H1 (cell line): ENCODE data around the gene MARCHF2. TPM values are rescaled to one million over a fixed set of nuclear protein-coding genes. Genes with fewer than 3 reads are reported as not detected.

Experiments used
- CTCF ChIA-PET: fragments of 300-600 bp; sonication (Branson Sonifier 250); formaldehyde crosslinking; loops from one replicate; lab custom pipeline; 2021; ENCODE audit not compliant: partially characterized antibody; lab: Charles Lee
- POLR2A ChIA-PET: fragments of 300-600 bp; sonication (Branson Sonifier 250); formaldehyde crosslinking; loops from one replicate; lab custom pipeline; 2021; ENCODE audit warnings: inconsistent platforms; ENCODE audit not compliant: partially characterized antibody; lab: Charles Lee
- DNase-seq, 2 experiments: peaks; one replicate each; pipeline versions ENCODE4 v3.0.0 to v3.0.0-alpha.2; 2010 to 2022; ENCODE audit warnings: low spot score in 2 of 2, low read depth in 1 of 2, mixed read lengths in 1 of 2
- FAIRE-seq: peaks from 2 replicates; lab custom pipeline; 2011; peaks lifted over from hg19 to GRCh38; lab: Jason Lieb, UNC
- H2AFZ ChIP-seq: 2 replicates; pipeline ENCODE4 v1.8.1; 2012; ENCODE audit warnings: low read length, inconsistent platforms
- H2AK5ac ChIP-seq: 2 replicates; pipeline ENCODE4 v1.6.1; 2013; ENCODE audit warnings: low read depth, low read length
- H2BK120ac ChIP-seq: replicated peaks from 2 replicates; pipeline ENCODE3; 2013; ENCODE audit warnings: low read depth, low read length, inconsistent platforms
- H2BK12ac ChIP-seq: 2 replicates; pipeline ENCODE4 v1.6.1; 2013; ENCODE audit warnings: low read depth, low read length
- H2BK15ac ChIP-seq: 2 replicates; pipeline ENCODE4 v1.6.1; 2013; ENCODE audit warnings: low read length
- H2BK20ac ChIP-seq: 2 replicates; pipeline ENCODE4 v1.6.1; 2013; ENCODE audit warnings: low read length
- H2BK5ac ChIP-seq: 2 replicates; pipeline ENCODE4 v1.6.1; 2013; ENCODE audit warnings: low read depth, low read length
- H3K14ac ChIP-seq: 2 replicates; pipeline ENCODE4 v1.6.1; 2013; ENCODE audit warnings: inconsistent platforms; ENCODE audit not compliant: insufficient read length
- H3K18ac ChIP-seq: 2 replicates; pipeline ENCODE4 v1.6.1; 2013; ENCODE audit warnings: low read length; ENCODE audit errors: extremely low read depth
- H3K23ac ChIP-seq: 2 replicates; pipeline ENCODE4 v1.6.1; 2013; ENCODE audit warnings: inconsistent platforms; ENCODE audit not compliant: insufficient read length
- H3K23me2 ChIP-seq: 2 replicates; pipeline ENCODE4 v1.6.1; 2013; ENCODE audit warnings: low read depth, low read length
- H3K27ac ChIP-seq: 2 replicates; pipeline ENCODE4 v1.6.1; 2011; ENCODE audit warnings: low read depth, low read length, inconsistent platforms
- H3K27me3 ChIP-seq, 4 experiments: replicated peaks in 1 of 4; 1 replicate in 1 of 4; 2 replicates in 3 of 4; pipeline versions ENCODE4 v1.6.1 to v1.8.1; 2011 to 2013; ENCODE audit warnings: low read length in 3 of 4, mild to moderate bottlenecking in 3 of 4, inconsistent platforms in 2 of 4, mixed read lengths in 2 of 4, moderate library complexity in 1 of 4; ENCODE audit not compliant: control insufficient read depth in 3 of 4, insufficient read depth in 3 of 4; ENCODE audit errors: extremely low read depth in 1 of 4
- H3K36me3 ChIP-seq, 4 experiments: 2 replicates each; pipeline versions ENCODE4 v1.6.1 to v1.8.1; 2011 to 2013; ENCODE audit warnings: mild to moderate bottlenecking in 4 of 4, low read length in 3 of 4, moderate library complexity in 2 of 4, control low read depth in 1 of 4, inconsistent platforms in 1 of 4; ENCODE audit not compliant: insufficient read depth in 4 of 4, control insufficient read depth in 2 of 4
- H3K4ac ChIP-seq: replicated peaks from 2 replicates; pipeline ENCODE3; 2013; ENCODE audit warnings: low read length, low read depth, mixed read lengths, inconsistent platforms; ENCODE audit not compliant: insufficient read length
- H3K4me1 ChIP-seq, 4 experiments: replicated peaks in 1 of 4; 1 replicate in 1 of 4; 2 replicates in 3 of 4; pipeline versions ENCODE4 v1.6.1 to v1.8.1; 2011 to 2013; ENCODE audit warnings: low read length in 3 of 4, inconsistent platforms in 2 of 4, mixed read lengths in 1 of 4; ENCODE audit not compliant: insufficient read depth in 4 of 4, control insufficient read depth in 3 of 4
- H3K4me2 ChIP-seq, 2 experiments: 2 replicates each; pipeline versions ENCODE4 v1.6.1 to v1.8.1; 2011 to 2013; ENCODE audit warnings: low read depth in 2 of 2, low read length in 2 of 2, control low read depth in 1 of 2, inconsistent platforms in 1 of 2, mild to moderate bottlenecking in 1 of 2; ENCODE audit not compliant: insufficient read depth in 1 of 2
- H3K4me3 ChIP-seq, 4 experiments: fragments of 200-600, 300-600 bp in 1 of 4; sonication (generic), shearing (Covaris generic), sonication (Bioruptor Twin) in 1 of 4; 2 replicates each; pipeline versions ENCODE4 v1.5.1 to v1.8.1; 2011 to 2016; ENCODE audit warnings: low read length in 4 of 4, low read depth in 3 of 4, control low read depth in 2 of 4, inconsistent platforms in 2 of 4, mild to moderate bottlenecking in 2 of 4, mixed read lengths in 1 of 4, moderate library complexity in 1 of 4; ENCODE audit not compliant: insufficient read depth in 2 of 4; ENCODE audit errors: extremely low read depth in 1 of 4
- H3K56ac ChIP-seq: replicated peaks from 2 replicates; pipeline ENCODE3; 2013; ENCODE audit warnings: low read depth, mild to moderate bottlenecking, mixed read lengths, low read length, inconsistent platforms; ENCODE audit not compliant: insufficient read length
- H3K79me1 ChIP-seq: 2 replicates; pipeline ENCODE4 v1.6.1; 2013; ENCODE audit warnings: low read depth, low read length, control low read depth
- H3K79me2 ChIP-seq, 2 experiments: 2 replicates each; pipeline versions ENCODE4 v1.6.1 to v1.8.1; 2012 to 2013; ENCODE audit warnings: low read length in 2 of 2, mild to moderate bottlenecking in 2 of 2, inconsistent platforms in 1 of 2; ENCODE audit not compliant: insufficient read depth in 2 of 2, control insufficient read depth in 1 of 2
- H3K9ac ChIP-seq, 4 experiments: replicated peaks in 1 of 4; 1 replicate in 1 of 4; 2 replicates in 3 of 4; pipeline versions ENCODE4 v1.6.1 to v1.8.1; 2011 to 2013; ENCODE audit warnings: low read depth in 3 of 4, low read length in 3 of 4, control low read depth in 2 of 4, mild to moderate bottlenecking in 2 of 4, moderate library complexity in 2 of 4, inconsistent platforms in 1 of 4; ENCODE audit errors: extremely low read depth in 1 of 4
- H3K9me3 ChIP-seq, 2 experiments: 2 replicates each; pipeline versions ENCODE4 v1.6.1 to v1.8.1; 2012 to 2013; ENCODE audit warnings: mild to moderate bottlenecking in 2 of 2, moderate library complexity in 2 of 2, control low read depth in 1 of 2, inconsistent platforms in 1 of 2, low read depth in 1 of 2, low read length in 1 of 2, mixed read lengths in 1 of 2; ENCODE audit not compliant: insufficient read depth in 2 of 2
- H4K20me1 ChIP-seq, 2 experiments: replicated peaks in 1 of 2; 2 replicates each; pipeline versions ENCODE3 to v1.8.1; 2011 to 2013; ENCODE audit warnings: inconsistent platforms in 2 of 2, low read length in 2 of 2, mild to moderate bottlenecking in 1 of 2; ENCODE audit not compliant: insufficient read depth in 2 of 2, control insufficient read depth in 1 of 2
- H4K5ac ChIP-seq: 2 replicates; pipeline ENCODE4 v1.6.1; 2013; ENCODE audit warnings: low read length, low read depth, mixed read lengths, inconsistent platforms; ENCODE audit not compliant: insufficient read length
- H4K8ac ChIP-seq: 2 replicates; pipeline ENCODE4 v1.8.0; 2013; ENCODE audit warnings: mild to moderate bottlenecking, moderate library complexity, low read length, inconsistent platforms; ENCODE audit not compliant: insufficient read depth; ENCODE audit errors: extremely low read depth
- H4K91ac ChIP-seq: replicated peaks from 2 replicates; pipeline ENCODE3; 2013; ENCODE audit warnings: low read length, mixed read lengths, inconsistent platforms; ENCODE audit not compliant: insufficient read length
- SP4 ChIP-seq: IDR thresholded peaks from 2 replicates; pipeline ENCODE4 v1.6.1; 2012; ENCODE audit warnings: low read length, inconsistent platforms
- WGBS, 2 experiments: shearing (Covaris generic) in 1 of 2; methylation state at CpG; one replicate each; pipeline versions ENCODE4 v1.1.6 to v1.1.7; 2013 to 2015; ENCODE audit warnings: low lambda C conversion rate in 2 of 2, mixed read lengths in 2 of 2, inconsistent platforms in 1 of 2, low coverage in 1 of 2, missing lambda C conversion rate in 1 of 2; ENCODE audit not compliant: insufficient replicate concordance in 2 of 2, insufficient coverage in 1 of 2, insufficient read length in 1 of 2; ENCODE audit errors: extremely low coverage in 1 of 2, missing lambda C conversion rate in 1 of 2; 5-methylcytosine and 5-hydroxymethylcytosine counted together
- microRNA-seq, 2 experiments: library from miRNA; unstranded; fragments of <30 nt; microRNA quantifications; one replicate each; pipeline versions ENCODE4 to v1.2.0, GENCODE V29; 2016 to 2020; ENCODE audit warnings: borderline microRNAs expressed in 2 of 2, borderline number of aligned reads in 2 of 2, borderline replicate concordance in 1 of 2
- polyA plus RNA-seq, 7 experiments: library from polyadenylated mRNA; depleted of rRNA in 3 of 7; stranded (reverse) in 5 of 7; unstranded in 2 of 7; fragments of >200 nt in 5 of 7; fragments of 200-250 nt in 2 of 7; gene quantifications; 1 replicate in 5 of 7; 2 replicates in 1 of 7; 4 replicates in 1 of 7; pipeline versions ENCODE4 v1.2.1 to v1.2.3, GENCODE V29; 2011 to 2013; ENCODE audit warnings: missing spikeins in 2 of 7, mixed read lengths in 2 of 7
- small RNA-seq: library from polyadenylated mRNA; stranded (forward); fragments of <200 nt; extraction: miRNeasy Mini kit (QIAGEN cat#:217004); gene quantifications from one replicate; pipeline ENCODE3, GENCODE V24; 2013; ENCODE audit not compliant: insufficient read depth
- total RNA-seq: library from RNA; stranded (reverse); fragmentation: NEBNext Ultra II Directional; extraction: Animal tissue kit (Norgen Biotek cat#: 25700); gene quantifications from 2 replicates; pipeline ENCODE4 v1.2.1, GENCODE V29; 2021

MARCHF2 gene
- total and polyA plus RNA-seq, 2 of the 8 experiments (the other 6 are each of a cell fraction or from before 2014, with no cell fraction given), result 18.5 to 46.2 TPM

GRCh38 chr19:8488365-8488764, 75.3 kb downstream of the MARCHF2 start:
- H2BK20ac ChIP-seq, result no peak overlapping the region
- no peak overlapping the region for H3K56ac ChIP-seq
- no peak overlapping the region for H4K8ac ChIP-seq
- CTCF ChIA-PET, result interaction anchor here (1.1 kb wide), 2 partner anchors 92 to 98 kb away, joined by 3 to 4 read pairs; no protein-coding TSS in a partner anchor
- DNase-seq (no peak), FAIRE-seq (no peak)
- H3K36me3 ChIP-seq, result peaks cover 25 to 56% (median 44%) of the 10 kb centered on the region in 4 experiments
- H2AFZ ChIP-seq, result no peak overlapping the region
- no peak overlapping the region for H4K5ac ChIP-seq
- H2AK5ac ChIP-seq, result no peak overlapping the region
- peaks cover 8% of the 10 kb centered on the region; the same call in 1 of the 2 replicates for H3K79me1 ChIP-seq
- H3K18ac ChIP-seq, result no peak overlapping the region
- no peaks in the 10 kb centered on the region for H3K23me2 ChIP-seq
- no peaks in the 10 kb centered on the region for H3K27me3 ChIP-seq
- no peak overlapping the region for H2BK120ac ChIP-seq
- H2BK12ac ChIP-seq, result no peak overlapping the region
- peaks cover 0 to 2% (median 0%) of the 10 kb centered on the region in 4 experiments; a peak in 1 of 7 replicates for H3K4me1 ChIP-seq
- POLR2A ChIA-PET, result interaction anchor here (0.6 to 1.8 kb wide), 9 partner anchors 7 to 98 kb away, joined by 3 to 7 read pairs (median 3); partner anchors contain the start of gene RAB11B
- WGBS, 2 experiments, result 81% methylated on average over 15 of the region's 15 CpGs; no CpG with 5 or more reads in 1 of the 2 experiments
- TF ChIP-seq SP4, result no peak
- H3K4ac ChIP-seq, result no peak overlapping the region
- H3K14ac ChIP-seq, result no peak overlapping the region
- no peaks in the 10 kb centered on the region for H3K9me3 ChIP-seq
- H4K20me1 ChIP-seq, result peaks cover 6 to 34% of the 10 kb centered on the region in 2 experiments
- no peak overlapping the region for H4K91ac ChIP-seq
- H3K4me2 ChIP-seq, result no peak overlapping the region
- no peak overlapping the region for H2BK15ac ChIP-seq
- H3K23ac ChIP-seq, result no peak overlapping the region
- H3K4me3 ChIP-seq, result no peak overlapping the region
- H2BK5ac ChIP-seq, result no peak overlapping the region
- peaks cover 0 to 12% of the 10 kb centered on the region in 2 experiments; a peak in 2 of 4 replicates for H3K79me2 ChIP-seq
- no peak overlapping the region for H3K27ac ChIP-seq
- no peak overlapping the region for H3K9ac ChIP-seq

Small RNA genes within 50 kb of the gene (microRNA-seq; reads per million reads assigned to microRNA genes)
- gene MIR4999, result 1.0 to 1.1 reads per million in 2 experiments

Small RNA genes within 50 kb of the gene (small RNA-seq; reads per million reads assigned to genes)
- gene MIR4999, result 1.9 reads per million, percentile 12 among the genes with 10 or more reads in this experiment

Other genes with a start within 250 kb of the MARCHF2 start
- 88.2 and 96.5 TPM in 2 replicates for gene CERS4, start 203.9 kb upstream of the MARCHF2 start, total RNA-seq
- gene CERS4, start 203.9 kb upstream of the MARCHF2 start, polyA plus RNA-seq (2011; rRNA removed), result 179 and 183 TPM in 2 replicates
- gene CD320, start 104.9 kb upstream of the MARCHF2 start, total RNA-seq, result 80.4 and 82.6 TPM in 2 replicates
- gene CD320, start 104.9 kb upstream of the MARCHF2 start, polyA plus RNA-seq (2011; rRNA removed), result 157 and 228 TPM in 2 replicates
- 51.6 and 54.4 TPM in 2 replicates for gene NDUFA7, start 91.9 kb upstream of the MARCHF2 start, total RNA-seq
- gene NDUFA7, start 91.9 kb upstream of the MARCHF2 start, polyA plus RNA-seq (2011; rRNA removed), result 285 and 286 TPM in 2 replicates
- gene RPS28, start 91.8 kb upstream of the MARCHF2 start, total RNA-seq, result 1,699 and 1,856 TPM in 2 replicates
- gene RPS28, start 91.8 kb upstream of the MARCHF2 start, polyA plus RNA-seq (2011; rRNA removed), result 1,241 and 1,463 TPM in 2 replicates
- gene KANK3, start 70.0 kb upstream of the MARCHF2 start, total RNA-seq, result 2.3 and 2.5 TPM in 2 replicates
- gene KANK3, start 70.0 kb upstream of the MARCHF2 start, polyA plus RNA-seq (2011; rRNA removed), result 4.2 and 5.7 TPM in 2 replicates
- gene ANGPTL4, start 49.1 kb upstream of the MARCHF2 start, total RNA-seq, result 1.8 and 2.3 TPM in 2 replicates
- 5.1 and 6.5 TPM in 2 replicates for gene ANGPTL4, start 49.1 kb upstream of the MARCHF2 start, polyA plus RNA-seq (2011; rRNA removed)
- gene RAB11B, start 22.9 kb upstream of the MARCHF2 start, total RNA-seq, result 85.8 and 90.2 TPM in 2 replicates
- gene RAB11B, start 22.9 kb upstream of the MARCHF2 start, polyA plus RNA-seq (2011; rRNA removed), result 50.2 and 87.6 TPM in 2 replicates
- 448 and 474 TPM in 2 replicates for gene HNRNPM, start 31.7 kb downstream of the MARCHF2 start, total RNA-seq
- gene HNRNPM, start 31.7 kb downstream of the MARCHF2 start, polyA plus RNA-seq (2011; rRNA removed), result 375 and 545 TPM in 2 replicates
- gene PRAM1, start 89.3 kb downstream of the MARCHF2 start, total RNA-seq, result 0.23 and 0.43 TPM in 2 replicates
- 0.06 and 0.17 TPM in 2 replicates for gene PRAM1, start 89.3 kb downstream of the MARCHF2 start, polyA plus RNA-seq (2011; rRNA removed)
- gene ZNF414, start 100.9 kb downstream of the MARCHF2 start, total RNA-seq, result 23.6 and 26.8 TPM in 2 replicates
- gene ZNF414, start 100.9 kb downstream of the MARCHF2 start, polyA plus RNA-seq (2011; rRNA removed), result 9.7 and 21.4 TPM in 2 replicates
- gene MYO1F, start 164.1 kb downstream of the MARCHF2 start, total RNA-seq, result 2.2 and 4.6 TPM in 2 replicates
- 1.4 and 3.1 TPM in 2 replicates for gene MYO1F, start 164.1 kb downstream of the MARCHF2 start, polyA plus RNA-seq (2011; rRNA removed)
- gene ADAMTS10, start 197.4 kb downstream of the MARCHF2 start, total RNA-seq, result 14.0 and 17.4 TPM in 2 replicates
- 6.9 and 16.1 TPM in 2 replicates for gene ADAMTS10, start 197.4 kb downstream of the MARCHF2 start, polyA plus RNA-seq (2011; rRNA removed)
- gene NFILZ, start 217.3 kb downstream of the MARCHF2 start, total RNA-seq, result not detected in 2 replicates
- not detected in 2 replicates for gene NFILZ, start 217.3 kb downstream of the MARCHF2 start, polyA plus RNA-seq (2011; rRNA removed)